ENCODE measurements around the gene FLNB.

DNA sequence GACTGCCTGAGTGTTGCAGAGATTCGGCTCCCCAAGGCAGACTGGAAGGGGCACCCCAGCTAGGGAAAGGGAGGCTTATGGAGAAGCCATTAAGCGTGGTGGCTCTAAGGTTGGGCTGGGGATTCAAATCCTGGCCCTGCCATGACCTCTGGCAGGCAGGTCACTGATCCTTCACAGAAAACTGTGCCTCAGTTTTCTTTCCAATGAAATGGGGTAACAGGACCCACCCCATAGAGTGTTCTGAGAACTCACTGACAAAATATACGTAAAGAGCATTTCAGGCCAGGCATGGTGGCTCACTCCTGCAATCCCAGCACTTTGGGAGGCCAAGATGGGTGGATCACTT, 167.9 kb downstream of the FLNB start:
- TF ChIP-seq, protein P1, sequence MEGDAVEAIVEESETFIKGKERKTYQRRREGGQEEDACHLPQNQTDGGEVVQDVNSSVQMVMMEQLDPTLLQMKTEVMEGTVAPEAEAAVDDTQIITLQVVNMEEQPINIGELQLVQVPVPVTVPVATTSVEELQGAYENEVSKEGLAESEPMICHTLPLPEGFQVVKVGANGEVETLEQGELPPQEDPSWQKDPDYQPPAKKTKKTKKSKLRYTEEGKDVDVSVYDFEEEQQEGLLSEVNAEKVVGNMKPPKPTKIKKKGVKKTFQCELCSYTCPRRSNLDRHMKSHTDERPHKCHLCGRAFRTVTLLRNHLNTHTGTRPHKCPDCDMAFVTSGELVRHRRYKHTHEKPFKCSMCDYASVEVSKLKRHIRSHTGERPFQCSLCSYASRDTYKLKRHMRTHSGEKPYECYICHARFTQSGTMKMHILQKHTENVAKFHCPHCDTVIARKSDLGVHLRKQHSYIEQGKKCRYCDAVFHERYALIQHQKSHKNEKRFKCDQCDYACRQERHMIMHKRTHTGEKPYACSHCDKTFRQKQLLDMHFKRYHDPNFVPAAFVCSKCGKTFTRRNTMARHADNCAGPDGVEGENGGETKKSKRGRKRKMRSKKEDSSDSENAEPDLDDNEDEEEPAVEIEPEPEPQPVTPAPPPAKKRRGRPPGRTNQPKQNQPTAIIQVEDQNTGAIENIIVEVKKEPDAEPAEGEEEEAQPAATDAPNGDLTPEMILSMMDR (conservative IDR thresholded peaks at IDR 0.05; ENCODE audit: low read depth, low read length): no peak
- no peak for TF ChIP-seq EZH2 (IDR thresholded peaks at IDR 0.05; ENCODE audit: borderline replicate concordance, low read depth, low read length, poor library complexity, severe bottlenecking)

Measured in A673 (cell line).